GM23338 (cell line): ENCODE results near the gene C2orf78. TPM values are rescaled to one million over a fixed set of nuclear protein-coding genes. Genes with fewer than 3 reads are reported as not detected.
A peak's percentile ranks its signal among the peaks of the same experiment; 100 is the strongest.

Source experiments
- ATAC-seq: fragments of 200-7000 bp; cut with Tn5 transposase; 3 replicates; pipeline ENCODE4 v1.9.1; 2020
- DNase-seq: peaks from one replicate; pipeline ENCODE4 v3.0.0-alpha.2; 2015; ENCODE audit warnings: low spot score
- H2AFZ ChIP-seq: fragments of 200-600 bp; sonication (generic); 2 replicates; pipeline ENCODE4 v1.8.0; 2016; ENCODE audit warnings: antibody characterized with exemption, mild to moderate bottlenecking, moderate library complexity
- H3F3A ChIP-seq: fragments of 200-600 bp; sonication (generic); replicated peaks from 2 replicates; pipeline ENCODE4 v1.8.0; 2017; ENCODE audit warnings: antibody characterized with exemption, mixed run types, low read depth
- H3K27ac ChIP-seq: fragments of 200-600 bp; sonication (generic); 2 replicates; pipeline ENCODE4 v1.6.1; 2016; ENCODE audit warnings: low read depth
- H3K27me3 ChIP-seq: fragments of 200-600 bp; sonication (generic); 2 replicates; pipeline ENCODE4 v1.8.0; 2016; ENCODE audit warnings: mild to moderate bottlenecking, mixed run types, moderate library complexity; ENCODE audit not compliant: insufficient read depth
- H3K36me3 ChIP-seq: fragments of 200-600 bp; sonication (generic); 2 replicates; pipeline ENCODE4 v1.8.0; 2016; ENCODE audit warnings: mild to moderate bottlenecking; ENCODE audit not compliant: insufficient read depth
- H3K4me1 ChIP-seq: fragments of 200-600 bp; sonication (generic); 2 replicates; pipeline ENCODE4 v1.8.0; 2016; ENCODE audit warnings: mild to moderate bottlenecking, moderate library complexity; ENCODE audit not compliant: insufficient read depth
- H3K4me2 ChIP-seq: fragments of 200-600 bp; sonication (generic); 2 replicates; pipeline ENCODE4 v1.7.1; 2017; ENCODE audit warnings: mixed run types
- H3K4me3 ChIP-seq: fragments of 200-600 bp; sonication (generic); 2 replicates; pipeline ENCODE4 v1.6.1; 2016; ENCODE audit warnings: mixed run types
- H3K79me2 ChIP-seq: fragments of 200-600 bp; sonication (generic); replicated peaks from 2 replicates; pipeline ENCODE4 v1.8.0; 2017; ENCODE audit warnings: mild to moderate bottlenecking; ENCODE audit not compliant: insufficient read depth
- H3K9me2 ChIP-seq: fragments of 200-600 bp; sonication (generic); 2 replicates; pipeline ENCODE4 v1.8.0; 2017; ENCODE audit not compliant: insufficient read depth
- H4K20me1 ChIP-seq: fragments of 200-600 bp; sonication (generic); replicated peaks from 2 replicates; pipeline ENCODE4 v1.8.0; 2017; ENCODE audit warnings: mild to moderate bottlenecking; ENCODE audit not compliant: insufficient read depth
- H3K27ac Mint-ChIP-seq: 2 replicates; pipeline ENCODE4 v1.8.0; 2020; ENCODE audit warnings: inconsistent platforms, mild to moderate bottlenecking, moderate library complexity, mixed read lengths
- H3K27me3 Mint-ChIP-seq: 3 replicates; pipeline ENCODE4 v1.8.0; 2022; ENCODE audit warnings: low read depth, mild to moderate bottlenecking, moderate library complexity, mixed read lengths, inconsistent platforms; ENCODE audit not compliant: insufficient read depth, poor library complexity
- H3K36me3 Mint-ChIP-seq: 3 replicates; pipeline ENCODE4 v1.8.0; 2021; ENCODE audit warnings: low read depth, mild to moderate bottlenecking, inconsistent platforms, moderate library complexity, mixed read lengths
- H3K4me1 Mint-ChIP-seq: 3 replicates; pipeline ENCODE4 v1.8.0; 2020; ENCODE audit warnings: mild to moderate bottlenecking, inconsistent platforms, mixed read lengths
- H3K4me3 Mint-ChIP-seq: 3 replicates; pipeline ENCODE4 v1.8.0; 2021; ENCODE audit warnings: moderate library complexity, mild to moderate bottlenecking, inconsistent platforms, mixed read lengths
- H3K9me3 Mint-ChIP-seq: 3 replicates; pipeline ENCODE4 v1.8.0; 2020; ENCODE audit warnings: moderate library complexity, mild to moderate bottlenecking, inconsistent platforms, mixed read lengths
- CREB1 ChIP-seq: fragments of 250-450 bp; sonication (Bioruptor Pico); IDR thresholded peaks from 2 replicates; pipeline ENCODE4 v1.5.0; 2020; ENCODE audit warnings: low read depth, mild to moderate bottlenecking, moderate library complexity
- EZH2 ChIP-seq: fragments of 200-600 bp; sonication (generic); IDR thresholded peaks from one replicate; pipeline ENCODE4 v1.8.0; 2017; ENCODE audit warnings: antibody characterized with exemption, mild to moderate bottlenecking, low read depth; ENCODE audit not compliant: unreplicated experiment
- EZH2phosphoT487 ChIP-seq: fragments of 200-600 bp; sonication (generic); IDR thresholded peaks from one replicate; pipeline ENCODE4 v1.8.1; 2018; ENCODE audit warnings: antibody characterized with exemption; ENCODE audit not compliant: unreplicated experiment
- JUNB ChIP-seq: IDR thresholded peaks from one replicate; pipeline ENCODE4 v1.6.1; 2016; ENCODE audit warnings: antibody characterized with exemption; ENCODE audit not compliant: unreplicated experiment
- NANOG ChIP-seq: IDR thresholded peaks from 2 replicates; pipeline ENCODE4 v1.6.1; 2016; ENCODE audit warnings: antibody characterized with exemption, borderline replicate concordance
- POLR2AphosphoS5 ChIP-seq: IDR thresholded peaks from 2 replicates; pipeline ENCODE4 v1.6.1; 2016; ENCODE audit warnings: antibody characterized with exemption, low read depth
- STAT1 ChIP-seq: IDR thresholded peaks from one replicate; pipeline ENCODE4 v1.6.1; 2016; ENCODE audit warnings: antibody characterized with exemption; ENCODE audit not compliant: unreplicated experiment
- ZNF114 ChIP-seq: fragments of 250-450 bp; sonication (Bioruptor Pico); IDR thresholded peaks from 2 replicates; pipeline ENCODE4 v1.5.0; 2020; ENCODE audit warnings: mild to moderate bottlenecking, moderate library complexity
- ZNF331 ChIP-seq: fragments of 250-450 bp; sonication (Bioruptor Pico); IDR thresholded peaks from 2 replicates; pipeline ENCODE4 v1.5.0; 2020; ENCODE audit warnings: low read depth, mild to moderate bottlenecking, moderate library complexity
- polyA plus RNA-seq: library from polyadenylated mRNA; unstranded; fragments of >200 nt; fragmentation: Nextera tagmentation; extraction: Ambion mirVana; gene quantifications from 2 replicates; pipeline ENCODE4 v1.2.1, GENCODE V29; 2016
- total RNA-seq: library from RNA; depleted of rRNA; stranded (reverse); fragments of >200 nt; shearing (Covaris generic); gene quantifications from 2 replicates; pipeline ENCODE4 v1.2.3, GENCODE V29; 2014
- TF ChIP-seq, protein P1 (sequence below), 2 experiments: fragments of 200-600 bp in 1 of 2; sonication (generic) in 1 of 2; conservative IDR thresholded peaks; 2 replicates each; pipeline versions ENCODE4 v1.5.1 to v1.6.1; 2016 to 2017; ENCODE audit warnings: antibody characterized with exemption in 2 of 2, low read depth in 2 of 2, mild to moderate bottlenecking in 2 of 2, moderate library complexity in 1 of 2
- TF ChIP-seq, protein P2 (sequence below): IDR thresholded peaks from one replicate; pipeline ENCODE4 v1.6.1; 2018; ENCODE audit warnings: antibody characterized with exemption; ENCODE audit not compliant: unreplicated experiment
- TF ChIP-seq, protein P3 (sequence below): IDR thresholded peaks from 2 replicates; pipeline ENCODE4 v1.6.1; 2016; ENCODE audit warnings: antibody characterized with exemption
- TF ChIP-seq, protein P4 (sequence below): fragments of 250-450 bp; sonication (Bioruptor Pico); IDR thresholded peaks from 2 replicates; pipeline ENCODE4 v1.5.0; 2020; ENCODE audit warnings: mild to moderate bottlenecking, moderate library complexity

The C2orf78 gene
- total and polyA plus RNA-seq, 2 experiments from 2014 or later = 0.14 to 0.18 TPM

DNA sequence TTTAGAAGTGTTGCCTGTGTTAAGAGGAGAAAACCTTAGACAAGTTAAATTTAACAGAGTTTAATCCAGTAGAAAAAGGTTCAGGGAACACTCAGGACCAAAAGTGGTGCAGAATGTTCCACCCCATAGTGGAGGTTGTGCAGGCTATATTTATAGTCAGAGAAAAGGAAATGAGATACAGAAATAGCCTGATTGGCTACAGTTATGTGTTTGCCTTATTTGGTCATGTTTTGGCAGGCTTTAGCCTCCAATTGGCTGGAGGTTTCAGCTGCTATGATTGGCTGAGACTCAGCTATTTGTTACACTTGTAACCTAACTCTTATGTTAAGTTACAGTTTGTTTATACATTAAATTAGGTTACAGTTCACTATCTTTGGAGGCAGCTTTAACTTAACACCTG is 48.9 kb downstream of the C2orf78 start:
- Histone ChIP-seq H3K4me2 (no peak overlapping the region), H3K79me2 (peaks cover 30% of the 10 kb centered on the region), H3K4me3 (no peak overlapping the region), H3K9me2 (no peaks in the 10 kb centered on the region), H4K20me1 (peaks cover 4% of the 10 kb centered on the region; the same call in 1 of the 2 replicates), H2AFZ (no peak overlapping the region), H3K36me3 (peaks cover 16% of the 10 kb centered on the region; the same call in 1 of the 2 replicates), H3K27me3 (no peaks in the 10 kb centered on the region), H3K4me1 (peaks cover 10% of the 10 kb centered on the region), H3F3A (no peaks in the 10 kb centered on the region), H3K27ac (no peak overlapping the region)
- TF ChIP-seq EZH2phosphoT487 (no peak), ZNF114 (CRISPR knock-in tag) (no peak), ZNF331 (CRISPR knock-in tag) (no peak), CREB1 (no peak), JUNB (no peak), POLR2AphosphoS5 (no peak), STAT1 (no peak), NANOG (no peak), EZH2 (no peak)
- TF ChIP-seq, protein P1, sequence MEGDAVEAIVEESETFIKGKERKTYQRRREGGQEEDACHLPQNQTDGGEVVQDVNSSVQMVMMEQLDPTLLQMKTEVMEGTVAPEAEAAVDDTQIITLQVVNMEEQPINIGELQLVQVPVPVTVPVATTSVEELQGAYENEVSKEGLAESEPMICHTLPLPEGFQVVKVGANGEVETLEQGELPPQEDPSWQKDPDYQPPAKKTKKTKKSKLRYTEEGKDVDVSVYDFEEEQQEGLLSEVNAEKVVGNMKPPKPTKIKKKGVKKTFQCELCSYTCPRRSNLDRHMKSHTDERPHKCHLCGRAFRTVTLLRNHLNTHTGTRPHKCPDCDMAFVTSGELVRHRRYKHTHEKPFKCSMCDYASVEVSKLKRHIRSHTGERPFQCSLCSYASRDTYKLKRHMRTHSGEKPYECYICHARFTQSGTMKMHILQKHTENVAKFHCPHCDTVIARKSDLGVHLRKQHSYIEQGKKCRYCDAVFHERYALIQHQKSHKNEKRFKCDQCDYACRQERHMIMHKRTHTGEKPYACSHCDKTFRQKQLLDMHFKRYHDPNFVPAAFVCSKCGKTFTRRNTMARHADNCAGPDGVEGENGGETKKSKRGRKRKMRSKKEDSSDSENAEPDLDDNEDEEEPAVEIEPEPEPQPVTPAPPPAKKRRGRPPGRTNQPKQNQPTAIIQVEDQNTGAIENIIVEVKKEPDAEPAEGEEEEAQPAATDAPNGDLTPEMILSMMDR (conservative IDR thresholded peaks at IDR 0.05; ENCODE audit: low read depth in 2 of 2) = no peak
- TF ChIP-seq, protein P2, sequence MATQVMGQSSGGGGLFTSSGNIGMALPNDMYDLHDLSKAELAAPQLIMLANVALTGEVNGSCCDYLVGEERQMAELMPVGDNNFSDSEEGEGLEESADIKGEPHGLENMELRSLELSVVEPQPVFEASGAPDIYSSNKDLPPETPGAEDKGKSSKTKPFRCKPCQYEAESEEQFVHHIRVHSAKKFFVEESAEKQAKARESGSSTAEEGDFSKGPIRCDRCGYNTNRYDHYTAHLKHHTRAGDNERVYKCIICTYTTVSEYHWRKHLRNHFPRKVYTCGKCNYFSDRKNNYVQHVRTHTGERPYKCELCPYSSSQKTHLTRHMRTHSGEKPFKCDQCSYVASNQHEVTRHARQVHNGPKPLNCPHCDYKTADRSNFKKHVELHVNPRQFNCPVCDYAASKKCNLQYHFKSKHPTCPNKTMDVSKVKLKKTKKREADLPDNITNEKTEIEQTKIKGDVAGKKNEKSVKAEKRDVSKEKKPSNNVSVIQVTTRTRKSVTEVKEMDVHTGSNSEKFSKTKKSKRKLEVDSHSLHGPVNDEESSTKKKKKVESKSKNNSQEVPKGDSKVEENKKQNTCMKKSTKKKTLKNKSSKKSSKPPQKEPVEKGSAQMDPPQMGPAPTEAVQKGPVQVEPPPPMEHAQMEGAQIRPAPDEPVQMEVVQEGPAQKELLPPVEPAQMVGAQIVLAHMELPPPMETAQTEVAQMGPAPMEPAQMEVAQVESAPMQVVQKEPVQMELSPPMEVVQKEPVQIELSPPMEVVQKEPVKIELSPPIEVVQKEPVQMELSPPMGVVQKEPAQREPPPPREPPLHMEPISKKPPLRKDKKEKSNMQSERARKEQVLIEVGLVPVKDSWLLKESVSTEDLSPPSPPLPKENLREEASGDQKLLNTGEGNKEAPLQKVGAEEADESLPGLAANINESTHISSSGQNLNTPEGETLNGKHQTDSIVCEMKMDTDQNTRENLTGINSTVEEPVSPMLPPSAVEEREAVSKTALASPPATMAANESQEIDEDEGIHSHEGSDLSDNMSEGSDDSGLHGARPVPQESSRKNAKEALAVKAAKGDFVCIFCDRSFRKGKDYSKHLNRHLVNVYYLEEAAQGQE = no peak
- TF ChIP-seq, protein P3, sequence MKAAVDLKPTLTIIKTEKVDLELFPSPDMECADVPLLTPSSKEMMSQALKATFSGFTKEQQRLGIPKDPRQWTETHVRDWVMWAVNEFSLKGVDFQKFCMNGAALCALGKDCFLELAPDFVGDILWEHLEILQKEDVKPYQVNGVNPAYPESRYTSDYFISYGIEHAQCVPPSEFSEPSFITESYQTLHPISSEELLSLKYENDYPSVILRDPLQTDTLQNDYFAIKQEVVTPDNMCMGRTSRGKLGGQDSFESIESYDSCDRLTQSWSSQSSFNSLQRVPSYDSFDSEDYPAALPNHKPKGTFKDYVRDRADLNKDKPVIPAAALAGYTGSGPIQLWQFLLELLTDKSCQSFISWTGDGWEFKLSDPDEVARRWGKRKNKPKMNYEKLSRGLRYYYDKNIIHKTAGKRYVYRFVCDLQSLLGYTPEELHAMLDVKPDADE = no peak
- TF ChIP-seq, protein P4, sequence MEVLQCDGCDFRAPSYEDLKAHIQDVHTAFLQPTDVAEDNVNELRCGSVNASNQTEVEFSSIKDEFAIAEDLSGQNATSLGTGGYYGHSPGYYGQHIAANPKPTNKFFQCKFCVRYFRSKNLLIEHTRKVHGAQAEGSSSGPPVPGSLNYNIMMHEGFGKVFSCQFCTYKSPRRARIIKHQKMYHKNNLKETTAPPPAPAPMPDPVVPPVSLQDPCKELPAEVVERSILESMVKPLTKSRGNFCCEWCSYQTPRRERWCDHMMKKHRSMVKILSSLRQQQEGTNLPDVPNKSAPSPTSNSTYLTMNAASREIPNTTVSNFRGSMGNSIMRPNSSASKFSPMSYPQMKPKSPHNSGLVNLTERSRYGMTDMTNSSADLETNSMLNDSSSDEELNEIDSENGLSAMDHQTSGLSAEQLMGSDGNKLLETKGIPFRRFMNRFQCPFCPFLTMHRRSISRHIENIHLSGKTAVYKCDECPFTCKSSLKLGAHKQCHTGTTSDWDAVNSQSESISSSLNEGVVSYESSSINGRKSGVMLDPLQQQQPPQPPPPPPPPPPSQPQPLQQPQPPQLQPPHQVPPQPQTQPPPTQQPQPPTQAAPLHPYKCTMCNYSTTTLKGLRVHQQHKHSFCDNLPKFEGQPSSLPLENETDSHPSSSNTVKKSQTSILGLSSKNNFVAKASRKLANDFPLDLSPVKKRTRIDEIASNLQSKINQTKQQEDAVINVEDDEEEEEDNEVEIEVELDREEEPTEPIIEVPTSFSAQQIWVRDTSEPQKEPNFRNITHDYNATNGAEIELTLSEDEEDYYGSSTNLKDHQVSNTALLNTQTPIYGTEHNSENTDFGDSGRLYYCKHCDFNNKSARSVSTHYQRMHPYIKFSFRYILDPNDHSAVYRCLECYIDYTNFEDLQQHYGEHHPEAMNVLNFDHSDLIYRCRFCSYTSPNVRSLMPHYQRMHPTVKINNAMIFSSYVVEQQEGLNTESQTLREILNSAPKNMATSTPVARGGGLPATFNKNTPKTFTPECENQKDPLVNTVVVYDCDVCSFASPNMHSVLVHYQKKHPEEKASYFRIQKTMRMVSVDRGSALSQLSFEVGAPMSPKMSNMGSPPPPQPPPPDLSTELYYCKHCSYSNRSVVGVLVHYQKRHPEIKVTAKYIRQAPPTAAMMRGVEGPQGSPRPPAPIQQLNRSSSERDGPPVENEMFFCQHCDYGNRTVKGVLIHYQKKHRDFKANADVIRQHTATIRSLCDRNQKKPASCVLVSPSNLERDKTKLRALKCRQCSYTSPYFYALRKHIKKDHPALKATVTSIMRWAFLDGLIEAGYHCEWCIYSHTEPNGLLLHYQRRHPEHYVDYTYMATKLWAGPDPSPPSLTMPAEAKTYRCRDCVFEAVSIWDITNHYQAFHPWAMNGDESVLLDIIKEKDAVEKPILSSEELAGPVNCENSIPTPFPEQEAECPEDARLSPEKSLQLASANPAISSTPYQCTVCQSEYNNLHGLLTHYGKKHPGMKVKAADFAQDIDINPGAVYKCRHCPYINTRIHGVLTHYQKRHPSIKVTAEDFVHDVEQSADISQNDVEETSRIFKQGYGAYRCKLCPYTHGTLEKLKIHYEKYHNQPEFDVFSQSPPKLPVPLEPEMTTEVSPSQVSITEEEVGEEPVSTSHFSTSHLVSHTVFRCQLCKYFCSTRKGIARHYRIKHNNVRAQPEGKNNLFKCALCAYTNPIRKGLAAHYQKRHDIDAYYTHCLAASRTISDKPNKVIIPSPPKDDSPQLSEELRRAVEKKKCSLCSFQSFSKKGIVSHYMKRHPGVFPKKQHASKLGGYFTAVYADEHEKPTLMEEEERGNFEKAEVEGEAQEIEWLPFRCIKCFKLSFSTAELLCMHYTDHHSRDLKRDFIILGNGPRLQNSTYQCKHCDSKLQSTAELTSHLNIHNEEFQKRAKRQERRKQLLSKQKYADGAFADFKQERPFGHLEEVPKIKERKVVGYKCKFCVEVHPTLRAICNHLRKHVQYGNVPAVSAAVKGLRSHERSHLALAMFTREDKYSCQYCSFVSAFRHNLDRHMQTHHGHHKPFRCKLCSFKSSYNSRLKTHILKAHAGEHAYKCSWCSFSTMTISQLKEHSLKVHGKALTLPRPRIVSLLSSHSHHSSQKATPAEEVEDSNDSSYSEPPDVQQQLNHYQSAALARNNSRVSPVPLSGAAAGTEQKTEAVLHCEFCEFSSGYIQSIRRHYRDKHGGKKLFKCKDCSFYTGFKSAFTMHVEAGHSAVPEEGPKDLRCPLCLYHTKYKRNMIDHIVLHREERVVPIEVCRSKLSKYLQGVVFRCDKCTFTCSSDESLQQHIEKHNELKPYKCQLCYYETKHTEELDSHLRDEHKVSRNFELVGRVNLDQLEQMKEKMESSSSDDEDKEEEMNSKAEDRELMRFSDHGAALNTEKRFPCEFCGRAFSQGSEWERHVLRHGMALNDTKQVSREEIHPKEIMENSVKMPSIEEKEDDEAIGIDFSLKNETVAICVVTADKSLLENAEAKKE (CRISPR knock-in tag) = no peak
- H3K27me3 Mint-ChIP-seq = peaks cover 4% of the 10 kb centered on the region
- H3K36me3 Mint-ChIP-seq = peaks cover 40% of the 10 kb centered on the region
- peaks cover 23% of the 10 kb centered on the region for H3K4me1 Mint-ChIP-seq
- H3K4me3 Mint-ChIP-seq = no peak overlapping the region
- H3K27ac Mint-ChIP-seq = peak overlapping the region; percentile 71; the same call in 1 of the 2 replicates
- DNase-seq = no peak
- no peaks in the 10 kb centered on the region for H3K9me3 Mint-ChIP-seq
- ATAC-seq = no peak
